ENCODE data around the gene PPP2R5B.

PPP2R5B gene

GRCh38 chr11:64936539-64936938 lies 12.1 kb downstream of the PPP2R5B start:
- TF ChIP-seq CTCF (IDR thresholded peaks at IDR 0.05; ENCODE audit: low read depth, low read length), result no peak
- DNase-seq (ENCODE audit: extremely low read depth, low read depth), result no peak

- no peak for DNase-seq (ENCODE audit: extremely low read depth, low read depth)
Observed at GRCh38 chr11:64947208-64947814, 22.8 kb downstream of the PPP2R5B start.

GRCh38 chr11:64951529-64951928 lies 27.0 kb downstream of the PPP2R5B start:
- no peak for DNase-seq (ENCODE audit: extremely low read depth, low read depth)
- no peak for TF ChIP-seq CTCF (IDR thresholded peaks at IDR 0.05; ENCODE audit: low read depth, low read length)

More at GRCh38 chr11:64947208-64947814, 22.8 kb downstream of the PPP2R5B start:
- no peak for TF ChIP-seq CTCF (IDR thresholded peaks at IDR 0.05; ENCODE audit: low read depth, low read length)

GRCh38 chr11:64954201-64954600 lies 29.7 kb downstream of the PPP2R5B start:
- no peak for DNase-seq (ENCODE audit: extremely low read depth, low read depth)
- TF ChIP-seq CTCF (IDR thresholded peaks at IDR 0.05; ENCODE audit: low read depth, low read length), result no peak

GRCh38 chr11:64959498-64959897 lies 35.0 kb downstream of the PPP2R5B start:
- no peak for TF ChIP-seq CTCF (IDR thresholded peaks at IDR 0.05; ENCODE audit: low read depth, low read length)
- no peak for DNase-seq (ENCODE audit: extremely low read depth, low read depth)

- no peak for TF ChIP-seq CTCF (IDR thresholded peaks at IDR 0.05; ENCODE audit: low read depth, low read length)
- no peak for DNase-seq (ENCODE audit: extremely low read depth, low read depth)
Observed at GRCh38 chr11:64960719-64961118, 36.2 kb downstream of the PPP2R5B start.

GRCh38 chr11:64963072-64963631 lies 38.7 kb downstream of the PPP2R5B start:
- TF ChIP-seq CTCF (IDR thresholded peaks at IDR 0.05; ENCODE audit: low read depth, low read length), result no peak
- DNase-seq (ENCODE audit: extremely low read depth, low read depth), result no peak

All from AG09319 (cell line).